HepG2 (cell line): Measurements from ENCODE around the gene TMEM158. TPM values are rescaled to one million over a fixed set of nuclear protein-coding genes. Genes with fewer than 3 reads are reported as not detected.

Experiments
- ATAC-seq: fragments of 200-7000 bp; cut with Tn5 transposase; 3 replicates; pipeline ENCODE4 v1.9.1; 2020; ENCODE audit warnings: mild to moderate bottlenecking, moderate library complexity
- BruUV-seq: library from RNA; stranded (reverse); fragments of 400-500 nt; replicated peaks from 2 replicates; lab custom pipeline; 2021; lab: Mats Ljungman, UMichigan
- CTCF ChIA-PET: fragments of 300-600 bp; formaldehyde crosslinking; extraction: SDS; loops from one replicate; lab custom pipeline; 2021; ENCODE audit warnings: low total read pairs, inconsistent platforms, low intra/inter-chr PET ratio; lab: Yijun Ruan, JAX
- POLR2A ChIA-PET: fragments of 350-600 bp; sonication (Branson Sonifier 250); formaldehyde crosslinking; loops from one replicate; lab custom pipeline; 2020; ENCODE audit warnings: antibody characterized with exemption, inconsistent platforms; lab: Yijun Ruan, JAX
- DNase-seq: peaks from one replicate; pipeline ENCODE4 v3.0.0-alpha.2; 2015; ENCODE audit warnings: low spot score
- FAIRE-seq: peaks from 3 replicates; lab custom pipeline; 2011; peaks lifted over from hg19 to GRCh38; lab: Jason Lieb, UNC
- H2AFZ ChIP-seq: one replicate; pipeline ENCODE4 v1.6.1; 2011; ENCODE audit warnings: low read length, inconsistent platforms
- H3K27ac ChIP-seq: fragments of 300-600 bp; 3 replicates; pipeline ENCODE4 v1.8.0; 2011; ENCODE audit warnings: mixed run types, mild to moderate bottlenecking, mixed read lengths, low read length, inconsistent platforms; ENCODE audit not compliant: insufficient read depth; ENCODE audit errors: extremely low read length
- H3K27me3 ChIP-seq, 2 experiments: fragments of 200-600 bp in 1 of 2; 2 replicates in 1 of 2; 3 replicates in 1 of 2; pipeline versions ENCODE4 v1.6.0 to v1.8.0; 2011; ENCODE audit warnings: low read length in 2 of 2, mild to moderate bottlenecking in 2 of 2, moderate library complexity in 2 of 2, inconsistent platforms in 1 of 2; ENCODE audit not compliant: insufficient read depth in 2 of 2, control insufficient read depth in 1 of 2
- H3K36me3 ChIP-seq, 2 experiments: fragments of 200-600 bp in 1 of 2; replicated peaks in 1 of 2; 2 replicates in 1 of 2; 3 replicates in 1 of 2; pipeline versions ENCODE4 v1.5.1 to v1.8.0; 2011; ENCODE audit warnings: low read length in 2 of 2, inconsistent platforms in 1 of 2; ENCODE audit not compliant: insufficient read depth in 2 of 2, control insufficient read depth in 1 of 2
- H3K4me1 ChIP-seq: 2 replicates; pipeline ENCODE4 v1.5.1; 2012; ENCODE audit warnings: low read length, inconsistent platforms; ENCODE audit not compliant: insufficient read depth
- H3K4me2 ChIP-seq: 2 replicates; pipeline ENCODE4 v1.6.0; 2011; ENCODE audit warnings: low read depth, low read length, inconsistent platforms
- H3K4me3 ChIP-seq, 3 experiments: fragments of 200-600 bp in 1 of 3; sonication (generic), shearing (Covaris generic) in 1 of 3; replicated peaks in 1 of 3; 2 replicates each; pipeline ENCODE4 v1.5.1; 2011 to 2016; ENCODE audit warnings: low read length in 3 of 3, inconsistent platforms in 2 of 3, low read depth in 2 of 3, mild to moderate bottlenecking in 2 of 3, control low read depth in 1 of 3, mixed read lengths in 1 of 3; ENCODE audit not compliant: insufficient read depth in 1 of 3
- H3K79me2 ChIP-seq: one replicate; pipeline ENCODE4 v1.6.1; 2011; ENCODE audit warnings: low read length, inconsistent platforms; ENCODE audit not compliant: insufficient read depth
- H3K9ac ChIP-seq: 2 replicates; pipeline ENCODE4 v1.6.0; 2011; ENCODE audit warnings: mild to moderate bottlenecking, low read depth, low read length, inconsistent platforms; ENCODE audit not compliant: insufficient read depth
- H3K9me3 ChIP-seq: 2 replicates; pipeline ENCODE4 v1.5.1; 2012; ENCODE audit warnings: mild to moderate bottlenecking, low read length
- H4K20me1 ChIP-seq: 2 replicates; pipeline ENCODE4 v1.6.0; 2011; ENCODE audit warnings: inconsistent platforms, mild to moderate bottlenecking, low read length, moderate library complexity; ENCODE audit not compliant: insufficient read depth
- KMT2B ChIP-seq: IDR thresholded peaks from 2 replicates; pipeline ENCODE4 v1.6.1; 2016; ENCODE audit warnings: missing genetic modification reagents, missing compliant biosample characterization
- PLRG1 ChIP-seq: fragments of 450-650 bp; conservative IDR thresholded peaks from 2 replicates; pipeline ENCODE4 v1.6.1; 2016
- SOX13 ChIP-seq, 3 experiments: fragments of 450-650 bp in 1 of 3; sonication (generic) in 1 of 3; formaldehyde crosslinking in 1 of 3; IDR thresholded peaks in 2 of 3; conservative IDR thresholded peaks in 1 of 3; 2 replicates each; pipeline versions ENCODE4 v1.5.0 to v1.6.1; 2016 to 2020; ENCODE audit warnings: antibody characterized with exemption in 1 of 3, mild to moderate bottlenecking in 1 of 3, missing compliant biosample characterization in 1 of 3, missing genetic modification reagents in 1 of 3, moderate library complexity in 1 of 3
- TBX3 ChIP-seq: fragments of 450-650 bp; IDR thresholded peaks from 2 replicates; pipeline ENCODE4 v1.6.1; 2017; ENCODE audit warnings: antibody characterized with exemption, mild to moderate bottlenecking, inconsistent platforms, borderline replicate concordance
- ZNF383 ChIP-seq: sonication (generic); formaldehyde crosslinking; IDR thresholded peaks from 2 replicates; pipeline ENCODE4 v1.4.0; 2020; ENCODE audit warnings: missing genetic modification reagents, mild to moderate bottlenecking, borderline replicate concordance
- ZSCAN21 ChIP-seq: sonication (generic); formaldehyde crosslinking; IDR thresholded peaks from 2 replicates; pipeline ENCODE4 v1.8.0; 2022; ENCODE audit warnings: mild to moderate bottlenecking, missing genetic modification reagents, moderate library complexity, borderline replicate concordance
- WGBS: methylation state at CpG from one replicate; pipeline ENCODE4 v1.1.6; 2017; ENCODE audit warnings: low lambda C conversion rate; 5-methylcytosine and 5-hydroxymethylcytosine counted together
- in situ Hi-C: cut with HindIII; loops from 2 replicates; pipeline ENCODE4 v1.10.0; 2017; ENCODE audit warnings: low pct_unique_long_range_greater_than_20kb; ENCODE audit not compliant: extremely low pct_ligation_motif_present
- intact Hi-C: fragments of 100-400 bp; cut with micrococcal nuclease; formaldehyde crosslinking; loops from one replicate; pipeline ENCODE4 v1.10.0; 2022; ENCODE audit not compliant: unreplicated experiment
- polyA plus RNA-seq, 8 experiments: library from polyadenylated mRNA; depleted of rRNA in 3 of 8; stranded (reverse) in 7 of 8; unstranded in 1 of 8; fragments of >200 nt; fragmentation: Illumina TruSeq in 4 of 8; extraction: Trizol in 4 of 8; gene quantifications; 2 replicates each; pipeline versions ENCODE4 v1.2.1 to v1.2.3, GENCODE V29; 2011 to 2016; ENCODE audit warnings: low read depth in 4 of 8, missing spikeins in 1 of 8, mixed read lengths in 1 of 8; ENCODE audit not compliant: insufficient read depth in 1 of 8
- total RNA-seq, 5 experiments: library from RNA; depleted of rRNA; stranded (reverse); fragments of >200 nt; fragmentation: Illumina TruSeq; extraction: Trizol; gene quantifications; 2 replicates each; pipeline ENCODE4 v1.2.3, GENCODE V29; 2016; ENCODE audit warnings: low read depth in 1 of 5
- TF ChIP-seq, protein P1 (sequence below): sonication (generic); formaldehyde crosslinking; IDR thresholded peaks from 2 replicates; pipeline ENCODE4 v1.9.0; 2021; ENCODE audit warnings: missing genetic modification reagents, borderline replicate concordance
- TF ChIP-seq, protein P2 (sequence below): IDR thresholded peaks from 2 replicates; pipeline ENCODE4 v1.6.1; 2018; ENCODE audit warnings: missing genetic modification reagents, mild to moderate bottlenecking, missing compliant biosample characterization
- TF ChIP-seq, protein P3 (sequence below): sonication (generic); formaldehyde crosslinking; IDR thresholded peaks from 2 replicates; pipeline ENCODE4 v1.4.0; 2020; ENCODE audit warnings: missing genetic modification reagents, borderline replicate concordance

Gene TMEM158
- total and polyA plus RNA-seq, 2 of the 13 experiments (the other 11 are each of a cell fraction or from before 2014, with no cell fraction given), result 0.13 TPM; not detected in 1

DNA sequence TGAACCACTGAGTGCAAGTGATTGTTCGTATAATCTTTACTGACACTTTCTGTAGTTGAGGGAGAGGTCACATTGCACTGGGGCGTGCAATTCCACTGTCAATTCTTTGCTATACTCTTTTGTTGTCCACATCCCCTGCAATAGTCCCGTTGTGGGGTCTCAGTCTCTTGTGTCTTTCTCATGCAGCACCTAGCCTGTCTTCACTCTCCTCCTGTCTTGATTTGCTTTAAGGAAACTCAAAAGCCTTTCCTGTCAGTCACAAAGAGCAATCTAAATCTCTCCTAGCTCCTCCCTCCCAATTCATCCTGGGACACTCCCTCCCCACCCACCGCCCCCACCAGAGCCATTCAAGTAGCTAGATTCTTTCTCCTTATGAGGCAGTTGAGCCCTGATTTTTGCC, 13.2 kb upstream of the TMEM158 start:
- Histone ChIP-seq H3K9me3 (no peaks in the 10 kb centered on the region), H3K27ac (no peak overlapping the region), H3K36me3 (no peaks in the 10 kb centered on the region), H3K4me1 (no peaks in the 10 kb centered on the region), H3K4me3 (no peak overlapping the region), H3K4me2 (no peak overlapping the region), H4K20me1 (no peaks in the 10 kb centered on the region), H3K79me2 (no peaks in the 10 kb centered on the region), H3K9ac (no peak overlapping the region), H2AFZ (no peak overlapping the region), H3K27me3 (peaks cover 0 to 3% of the 10 kb centered on the region in 2 experiments; a peak in 1 of 5 replicates)
- CTCF ChIA-PET, result no interaction called here
- BruUV-seq, result no TSS peak
- intact Hi-C loops (no loop called here), in situ Hi-C loops (loop anchor here (25.0 kb wide), 1 partner anchor 673 kb away; no protein-coding TSS in a partner anchor)
- WGBS, result 10% methylated on average over 4 of the region's 4 CpGs
- POLR2A ChIA-PET, result no interaction called here
- FAIRE-seq (no peak), DNase-seq (no peak), ATAC-seq (no peak)
- TF ChIP-seq, protein P1, sequence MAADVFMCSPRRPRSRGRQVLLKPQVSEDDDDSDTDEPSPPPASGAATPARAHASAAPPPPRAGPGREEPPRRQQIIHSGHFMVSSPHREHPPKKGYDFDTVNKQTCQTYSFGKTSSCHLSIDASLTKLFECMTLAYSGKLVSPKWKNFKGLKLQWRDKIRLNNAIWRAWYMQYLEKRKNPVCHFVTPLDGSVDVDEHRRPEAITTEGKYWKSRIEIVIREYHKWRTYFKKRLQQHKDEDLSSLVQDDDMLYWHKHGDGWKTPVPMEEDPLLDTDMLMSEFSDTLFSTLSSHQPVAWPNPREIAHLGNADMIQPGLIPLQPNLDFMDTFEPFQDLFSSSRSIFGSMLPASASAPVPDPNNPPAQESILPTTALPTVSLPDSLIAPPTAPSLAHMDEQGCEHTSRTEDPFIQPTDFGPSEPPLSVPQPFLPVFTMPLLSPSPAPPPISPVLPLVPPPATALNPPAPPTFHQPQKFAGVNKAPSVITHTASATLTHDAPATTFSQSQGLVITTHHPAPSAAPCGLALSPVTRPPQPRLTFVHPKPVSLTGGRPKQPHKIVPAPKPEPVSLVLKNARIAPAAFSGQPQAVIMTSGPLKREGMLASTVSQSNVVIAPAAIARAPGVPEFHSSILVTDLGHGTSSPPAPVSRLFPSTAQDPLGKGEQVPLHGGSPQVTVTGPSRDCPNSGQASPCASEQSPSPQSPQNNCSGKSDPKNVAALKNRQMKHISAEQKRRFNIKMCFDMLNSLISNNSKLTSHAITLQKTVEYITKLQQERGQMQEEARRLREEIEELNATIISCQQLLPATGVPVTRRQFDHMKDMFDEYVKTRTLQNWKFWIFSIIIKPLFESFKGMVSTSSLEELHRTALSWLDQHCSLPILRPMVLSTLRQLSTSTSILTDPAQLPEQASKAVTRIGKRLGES (CRISPR knock-in tag), result no peak
- TF ChIP-seq PLRG1 (no peak), ZNF383 (CRISPR knock-in tag) (no peak), ZSCAN21 (CRISPR knock-in tag) (no peak), KMT2B (no peak), TBX3 (no peak), SOX13 (IDR thresholded peaks at IDR 0.05) (no peak), SOX13 (CRISPR knock-in tag; conservative IDR thresholded peaks at IDR 0.05 in 1 of 2, IDR thresholded peaks at IDR 0.05 in 1 of 2) (no peak)
- TF ChIP-seq, protein P2, sequence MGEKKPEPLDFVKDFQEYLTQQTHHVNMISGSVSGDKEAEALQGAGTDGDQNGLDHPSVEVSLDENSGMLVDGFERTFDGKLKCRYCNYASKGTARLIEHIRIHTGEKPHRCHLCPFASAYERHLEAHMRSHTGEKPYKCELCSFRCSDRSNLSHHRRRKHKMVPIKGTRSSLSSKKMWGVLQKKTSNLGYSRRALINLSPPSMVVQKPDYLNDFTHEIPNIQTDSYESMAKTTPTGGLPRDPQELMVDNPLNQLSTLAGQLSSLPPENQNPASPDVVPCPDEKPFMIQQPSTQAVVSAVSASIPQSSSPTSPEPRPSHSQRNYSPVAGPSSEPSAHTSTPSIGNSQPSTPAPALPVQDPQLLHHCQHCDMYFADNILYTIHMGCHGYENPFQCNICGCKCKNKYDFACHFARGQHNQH (CRISPR knock-in tag), result no peak
- TF ChIP-seq, protein P3, sequence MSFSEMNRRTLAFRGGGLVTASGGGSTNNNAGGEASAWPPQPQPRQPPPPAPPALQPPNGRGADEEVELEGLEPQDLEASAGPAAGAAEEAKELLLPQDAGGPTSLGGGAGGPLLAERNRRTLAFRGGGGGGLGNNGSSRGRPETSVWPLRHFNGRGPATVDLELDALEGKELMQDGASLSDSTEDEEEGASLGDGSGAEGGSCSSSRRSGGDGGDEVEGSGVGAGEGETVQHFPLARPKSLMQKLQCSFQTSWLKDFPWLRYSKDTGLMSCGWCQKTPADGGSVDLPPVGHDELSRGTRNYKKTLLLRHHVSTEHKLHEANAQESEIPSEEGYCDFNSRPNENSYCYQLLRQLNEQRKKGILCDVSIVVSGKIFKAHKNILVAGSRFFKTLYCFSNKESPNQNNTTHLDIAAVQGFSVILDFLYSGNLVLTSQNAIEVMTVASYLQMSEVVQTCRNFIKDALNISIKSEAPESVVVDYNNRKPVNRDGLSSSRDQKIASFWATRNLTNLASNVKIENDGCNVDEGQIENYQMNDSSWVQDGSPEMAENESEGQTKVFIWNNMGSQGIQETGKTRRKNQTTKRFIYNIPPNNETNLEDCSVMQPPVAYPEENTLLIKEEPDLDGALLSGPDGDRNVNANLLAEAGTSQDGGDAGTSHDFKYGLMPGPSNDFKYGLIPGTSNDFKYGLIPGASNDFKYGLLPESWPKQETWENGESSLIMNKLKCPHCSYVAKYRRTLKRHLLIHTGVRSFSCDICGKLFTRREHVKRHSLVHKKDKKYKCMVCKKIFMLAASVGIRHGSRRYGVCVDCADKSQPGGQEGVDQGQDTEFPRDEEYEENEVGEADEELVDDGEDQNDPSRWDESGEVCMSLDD (CRISPR knock-in tag), result no peak
